ENCODE results near the gene ZNF516. TPM values are rescaled to one million over a fixed set of nuclear protein-coding genes. Genes with fewer than 3 reads are reported as not detected.

ZNF516 gene
- polyA plus RNA-seq, 3 donors = 5.0 to 41.9 (median 8.6) TPM

DNA sequence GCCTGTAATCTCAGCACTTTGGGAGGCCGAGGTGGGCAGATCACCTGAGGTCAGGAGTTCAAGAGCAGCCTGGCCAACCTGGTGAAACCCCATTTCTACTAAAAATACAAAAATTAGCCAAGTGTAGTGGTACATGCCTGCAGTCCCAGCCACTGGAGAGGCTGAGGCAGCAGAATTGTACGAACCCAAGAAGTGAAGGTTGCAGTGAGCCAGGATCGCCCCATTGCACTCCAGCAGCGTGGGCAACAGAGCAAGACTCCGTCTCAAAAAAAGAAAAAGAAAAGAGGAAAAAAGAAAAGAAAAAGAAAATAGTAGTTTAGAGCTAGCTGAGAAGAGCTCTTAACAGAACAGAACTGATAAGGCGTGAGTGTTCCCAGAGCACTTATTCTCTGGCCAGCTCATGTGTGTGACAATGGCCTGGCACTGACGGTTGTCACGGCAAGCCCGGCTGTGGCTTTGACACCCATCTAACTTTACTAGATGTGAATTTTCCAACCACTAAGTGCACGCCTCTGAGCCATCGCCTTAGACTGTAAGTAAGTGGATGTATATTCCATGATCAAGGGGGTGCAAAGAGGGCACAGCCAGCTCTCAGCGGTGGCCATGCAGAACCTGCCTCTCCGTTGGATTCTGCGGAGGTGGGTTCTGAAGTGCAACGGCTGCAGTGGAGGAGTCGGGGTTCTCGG, 80.0 kb downstream of the ZNF516 start:
- H2AFZ ChIP-seq (ENCODE audit: insufficient read depth, low read depth, low read length, poor library complexity, severe bottlenecking) = no peak overlapping the region
- peaks cover 3 to 26% of the 10 kb centered on the region in 2 donors for H3K36me3 ChIP-seq (replicated peaks in 1 of 2; ENCODE audit: control insufficient read depth in 1 of 2, insufficient read depth in 2 of 2, low read length in 2 of 2)
- peaks cover 57% of the 10 kb centered on the region for H3K4me1 Mint-ChIP-seq
- intact Hi-C loops (cut with micrococcal nuclease) = no loop called here
- no peaks in the 10 kb centered on the region for H3K9me3 ChIP-seq (replicated peaks in 1 of 2; ENCODE audit: control insufficient read depth in 1 of 2, insufficient read depth in 1 of 2, low read length in 2 of 2)
- no peaks in the 10 kb centered on the region for H3K9me3 Mint-ChIP-seq
- peaks cover 100% of the 10 kb centered on the region for H3K79me2 ChIP-seq (ENCODE audit: insufficient read depth, low read length)
- TF ChIP-seq, protein P1, sequence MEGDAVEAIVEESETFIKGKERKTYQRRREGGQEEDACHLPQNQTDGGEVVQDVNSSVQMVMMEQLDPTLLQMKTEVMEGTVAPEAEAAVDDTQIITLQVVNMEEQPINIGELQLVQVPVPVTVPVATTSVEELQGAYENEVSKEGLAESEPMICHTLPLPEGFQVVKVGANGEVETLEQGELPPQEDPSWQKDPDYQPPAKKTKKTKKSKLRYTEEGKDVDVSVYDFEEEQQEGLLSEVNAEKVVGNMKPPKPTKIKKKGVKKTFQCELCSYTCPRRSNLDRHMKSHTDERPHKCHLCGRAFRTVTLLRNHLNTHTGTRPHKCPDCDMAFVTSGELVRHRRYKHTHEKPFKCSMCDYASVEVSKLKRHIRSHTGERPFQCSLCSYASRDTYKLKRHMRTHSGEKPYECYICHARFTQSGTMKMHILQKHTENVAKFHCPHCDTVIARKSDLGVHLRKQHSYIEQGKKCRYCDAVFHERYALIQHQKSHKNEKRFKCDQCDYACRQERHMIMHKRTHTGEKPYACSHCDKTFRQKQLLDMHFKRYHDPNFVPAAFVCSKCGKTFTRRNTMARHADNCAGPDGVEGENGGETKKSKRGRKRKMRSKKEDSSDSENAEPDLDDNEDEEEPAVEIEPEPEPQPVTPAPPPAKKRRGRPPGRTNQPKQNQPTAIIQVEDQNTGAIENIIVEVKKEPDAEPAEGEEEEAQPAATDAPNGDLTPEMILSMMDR (IDR thresholded peaks at IDR 0.05) = no peak
- peak overlapping the region in 6 of 7 donors; percentile 8 to 80 (median 52) for H3K27ac Mint-ChIP-seq
- H3K27ac ChIP-seq (ENCODE audit: low read depth in 1 of 2, low read length in 2 of 2) = no peak overlapping the region
- H3K4me1 ChIP-seq (ENCODE audit: control insufficient read depth in 1 of 2, insufficient read depth in 2 of 2, low read length in 2 of 2) = peaks cover 39 to 42% of the 10 kb centered on the region in 2 donors
- H3K4me2 ChIP-seq (replicated peaks; ENCODE audit: extremely low read depth, low read length, poor library complexity, severe bottlenecking) = no peak overlapping the region
- no peak overlapping the region for H3K4me3 Mint-ChIP-seq
- H4K20me1 ChIP-seq (ENCODE audit: insufficient read depth, low read length) = peaks cover 100% of the 10 kb centered on the region
- H3K9ac ChIP-seq (ENCODE audit: insufficient read depth, low read length, poor library complexity, severe bottlenecking) = no peak overlapping the region
- DNase-seq = no peak
- peaks cover 10 to 23% of the 10 kb centered on the region in 2 donors for H3K36me3 Mint-ChIP-seq
- no peaks in the 10 kb centered on the region for H3K27me3 ChIP-seq (ENCODE audit: control insufficient read depth in 2 of 2, insufficient read depth in 2 of 2, low read length in 2 of 2)
- peaks cover 0 to 2% (median 2%) of the 10 kb centered on the region in 3 donors for H3K27me3 Mint-ChIP-seq (ENCODE audit: low read depth in 3 of 3)
- H3K4me3 ChIP-seq (replicated peaks in 1 of 3; ENCODE audit: low read depth in 2 of 3, low read length in 3 of 3) = no peak overlapping the region
- 96% methylated on average over 12 of the region's 17 CpGs for WGBS (ENCODE audit: insufficient coverage)

DNA sequence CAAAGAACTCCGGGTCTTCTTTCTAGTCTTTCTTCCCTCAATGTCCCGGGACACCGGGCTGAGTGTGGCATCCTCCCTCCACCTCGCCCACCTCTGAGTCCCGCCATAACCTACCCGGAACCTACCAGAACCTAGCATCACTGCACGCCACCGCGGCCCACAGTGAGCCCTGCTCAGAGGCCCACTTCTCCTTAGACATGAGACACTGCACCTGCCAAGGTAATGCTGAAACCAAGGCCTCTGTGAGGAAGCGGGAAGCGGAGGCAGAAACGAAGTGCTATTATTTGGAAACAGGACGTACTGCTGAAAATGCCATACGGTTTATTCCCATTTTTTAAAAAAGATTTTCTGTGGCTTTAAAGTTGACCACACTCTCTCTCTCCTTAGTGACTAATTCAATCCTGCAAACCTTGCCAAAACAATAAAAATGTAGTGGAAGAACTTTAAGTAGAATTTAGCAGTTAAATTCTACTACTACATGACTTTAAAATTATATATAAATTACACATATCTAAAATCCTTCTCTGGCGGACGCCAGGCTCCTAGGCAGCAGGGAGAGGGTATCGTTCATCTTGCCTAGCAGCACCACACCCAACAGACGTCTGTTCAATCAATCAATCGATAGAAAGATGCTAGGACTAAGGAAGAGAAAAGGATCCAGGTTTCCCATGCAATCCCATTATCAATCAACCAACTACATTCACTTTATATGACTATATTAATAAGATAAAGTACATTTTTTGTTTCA, 82.0 kb downstream of the ZNF516 start:
- TF ChIP-seq, protein P1 (IDR thresholded peaks at IDR 0.05) = no peak
- Mint-ChIP-seq H3K27me3 (ENCODE audit: low read depth in 3 of 3) (peaks cover 0 to 2% (median 2%) of the 10 kb centered on the region in 3 donors), H3K4me3 (no peak overlapping the region), H3K36me3 (peaks cover 22 to 27% of the 10 kb centered on the region in 2 donors), H3K27ac (peak overlapping the region; percentile 32 to 91 (median 83)), H3K9me3 (peaks cover 0 to 2% (median 0%) of the 10 kb centered on the region in 7 donors), H3K4me1 (peaks cover 66% of the 10 kb centered on the region)
- Histone ChIP-seq H3K9me3 (replicated peaks in 1 of 2; ENCODE audit: control insufficient read depth in 1 of 2, insufficient read depth in 1 of 2, low read length in 2 of 2) (no peaks in the 10 kb centered on the region), H3K4me3 (replicated peaks in 1 of 3; ENCODE audit: low read depth in 2 of 3, low read length in 3 of 3) (no peak overlapping the region), H3K4me2 (replicated peaks; ENCODE audit: extremely low read depth, low read length, poor library complexity, severe bottlenecking) (no peak overlapping the region), H3K9ac (ENCODE audit: insufficient read depth, low read length, poor library complexity, severe bottlenecking) (no peak overlapping the region), H3K27ac (ENCODE audit: low read depth in 1 of 2, low read length in 2 of 2) (peak overlapping the region; percentile 43 to 72), H3K79me2 (ENCODE audit: insufficient read depth, low read length) (peaks cover 100% of the 10 kb centered on the region), H2AFZ (ENCODE audit: insufficient read depth, low read depth, low read length, poor library complexity, severe bottlenecking) (no peak overlapping the region), H3K27me3 (ENCODE audit: control insufficient read depth in 2 of 2, insufficient read depth in 2 of 2, low read length in 2 of 2) (no peaks in the 10 kb centered on the region), H3K4me1 (ENCODE audit: control insufficient read depth in 1 of 2, insufficient read depth in 2 of 2, low read length in 2 of 2) (peaks cover 43 to 51% of the 10 kb centered on the region in 2 donors), H4K20me1 (ENCODE audit: insufficient read depth, low read length) (peaks cover 100% of the 10 kb centered on the region), H3K36me3 (replicated peaks in 1 of 2; ENCODE audit: control insufficient read depth in 1 of 2, insufficient read depth in 2 of 2, low read length in 2 of 2) (peaks cover 2 to 32% of the 10 kb centered on the region in 2 donors)
- 87% methylated on average over 12 of the region's 19 CpGs for WGBS (ENCODE audit: insufficient coverage)
- intact Hi-C loops (cut with micrococcal nuclease) = no loop called here
- DNase-seq = no peak
